Spleen (tissue), 7 donors: ENCODE measurements around the gene MRPL45.
"Not testable (repeated sequence)": the region's sequence is repeated elsewhere in the genome, so short reads cannot be mapped to it uniquely, and the experiment has no call there.

Experiments used
- POLR2A ChIP-seq, 3 donors: fragments of 450-650 bp; IDR thresholded peaks; one replicate each; pipeline ENCODE4 v1.5.1; 2017; ENCODE audit warnings: antibody characterized with exemption in 3 of 3, mild to moderate bottlenecking in 1 of 3
- POLR2AphosphoS5 ChIP-seq, 3 donors: sonication (generic); formaldehyde crosslinking; IDR thresholded peaks; one replicate each; pipeline ENCODE4 v1.5.1; 2017; ENCODE audit warnings: antibody characterized with exemption in 3 of 3
- TF ChIP-seq, protein P1 (sequence below), 11 experiments: fragments of 200-600 bp in 7 of 11; fragments of 450-650 bp in 4 of 11; sonication (generic) in 4 of 11; IDR thresholded peaks in 8 of 11; conservative IDR thresholded peaks in 3 of 11; 1 replicate in 7 of 11; 2 replicates in 4 of 11; pipeline versions ENCODE4 v1.4.0 to v1.8.0; 2016 to 2021; ENCODE audit warnings: antibody characterized with exemption in 11 of 11, inconsistent platforms in 4 of 11, mild to moderate bottlenecking in 1 of 11
- donor health status: DM: no; HTN: no; CAD: no; lungs with moderate emphysema.
- donor health status: DM: no; HTN: no; CAD: no.
- donor health status: DM: no; HTN: no; CAD: no.

DNA sequence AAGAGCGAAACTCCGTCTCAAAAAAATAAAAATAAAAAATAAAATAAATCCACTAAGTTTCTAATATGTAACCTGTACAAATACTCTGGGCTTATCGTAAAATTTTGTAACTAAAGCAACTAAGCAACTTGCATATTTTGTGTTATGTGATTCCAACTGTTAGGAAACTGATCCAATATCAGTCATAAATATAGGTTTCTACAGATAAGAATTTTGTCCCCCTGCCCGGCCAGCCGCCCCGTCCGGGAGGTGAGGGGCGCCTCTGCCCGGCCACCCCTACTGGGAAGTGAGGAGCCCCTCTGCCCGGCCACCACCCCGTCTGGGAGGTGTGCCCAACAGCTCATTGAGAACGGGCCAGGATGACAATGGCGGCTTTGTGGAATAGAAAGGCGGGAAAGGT, 43.8 kb upstream of the MRPL45 start:
- TF ChIP-seq, protein P1, sequence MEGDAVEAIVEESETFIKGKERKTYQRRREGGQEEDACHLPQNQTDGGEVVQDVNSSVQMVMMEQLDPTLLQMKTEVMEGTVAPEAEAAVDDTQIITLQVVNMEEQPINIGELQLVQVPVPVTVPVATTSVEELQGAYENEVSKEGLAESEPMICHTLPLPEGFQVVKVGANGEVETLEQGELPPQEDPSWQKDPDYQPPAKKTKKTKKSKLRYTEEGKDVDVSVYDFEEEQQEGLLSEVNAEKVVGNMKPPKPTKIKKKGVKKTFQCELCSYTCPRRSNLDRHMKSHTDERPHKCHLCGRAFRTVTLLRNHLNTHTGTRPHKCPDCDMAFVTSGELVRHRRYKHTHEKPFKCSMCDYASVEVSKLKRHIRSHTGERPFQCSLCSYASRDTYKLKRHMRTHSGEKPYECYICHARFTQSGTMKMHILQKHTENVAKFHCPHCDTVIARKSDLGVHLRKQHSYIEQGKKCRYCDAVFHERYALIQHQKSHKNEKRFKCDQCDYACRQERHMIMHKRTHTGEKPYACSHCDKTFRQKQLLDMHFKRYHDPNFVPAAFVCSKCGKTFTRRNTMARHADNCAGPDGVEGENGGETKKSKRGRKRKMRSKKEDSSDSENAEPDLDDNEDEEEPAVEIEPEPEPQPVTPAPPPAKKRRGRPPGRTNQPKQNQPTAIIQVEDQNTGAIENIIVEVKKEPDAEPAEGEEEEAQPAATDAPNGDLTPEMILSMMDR (IDR thresholded peaks at IDR 0.05 in 8 of 11, conservative IDR thresholded peaks at IDR 0.05 in 3 of 11), result not testable (repeated sequence)
- TF ChIP-seq POLR2AphosphoS5, POLR2A (IDR thresholded peaks at IDR 0.05): not testable (repeated sequence)
